Measurements from ENCODE around the gene HIBCH. TPM values are rescaled to one million over a fixed set of nuclear protein-coding genes. Genes with fewer than 3 reads are reported as not detected.
"Not testable (repeated sequence)": the region's sequence is repeated elsewhere in the genome, so short reads cannot be mapped to it uniquely, and the experiment has no call there.

The HIBCH gene
- total RNA-seq, 1 donor from 2014 or later, result 64.0 TPM

GRCh38 chr2:190339394-190339793 is 19.8 kb upstream of the HIBCH start:
- no peaks in the 10 kb centered on the region for H3K27me3 Mint-ChIP-seq (ENCODE audit: low read depth)
- H3K27ac Mint-ChIP-seq, result no peak overlapping the region
- H3K9me3 Mint-ChIP-seq, result no peaks in the 10 kb centered on the region
- TF ChIP-seq CTCF (IDR thresholded peaks at IDR 0.05; ENCODE audit: unreplicated experiment), result no peak
- no peak for DNase-seq (ENCODE audit: low spot score in 2 of 2, unreplicated experiment in 2 of 2)
- H3K36me3 Mint-ChIP-seq, result no peaks in the 10 kb centered on the region
- peaks cover 8% of the 10 kb centered on the region for H3K4me1 Mint-ChIP-seq
- H3K4me3 Mint-ChIP-seq, result no peak overlapping the region

DNA sequence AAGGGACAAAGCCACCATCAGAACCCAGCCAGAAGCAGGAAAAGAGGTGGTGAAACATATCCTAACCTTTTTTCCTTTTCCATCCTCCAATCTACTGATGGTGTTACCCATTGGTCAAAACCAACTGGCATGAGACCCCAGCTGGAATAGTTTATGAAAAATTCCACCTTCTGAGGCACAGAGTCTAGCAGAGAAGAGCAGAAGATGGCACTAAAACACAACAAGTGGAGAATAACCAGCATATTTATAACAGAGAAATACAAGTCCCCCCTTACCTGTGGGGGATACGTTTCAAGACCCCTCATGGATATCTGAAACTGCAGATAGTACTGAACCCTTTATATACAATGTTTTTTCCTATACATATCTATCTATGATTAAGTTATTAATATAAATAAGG is 18.8 kb upstream of the HIBCH start:
- Mint-ChIP-seq H3K4me3 (no peak overlapping the region), H3K27ac (no peak overlapping the region), H3K36me3 (no peaks in the 10 kb centered on the region), H3K9me3 (no peaks in the 10 kb centered on the region), H3K4me1 (peaks cover 8% of the 10 kb centered on the region), H3K27me3 (ENCODE audit: low read depth) (no peaks in the 10 kb centered on the region)
- DNase-seq (ENCODE audit: low spot score in 2 of 2, unreplicated experiment in 2 of 2), result no peak
- TF ChIP-seq CTCF (IDR thresholded peaks at IDR 0.05; ENCODE audit: unreplicated experiment), result no peak

DNA sequence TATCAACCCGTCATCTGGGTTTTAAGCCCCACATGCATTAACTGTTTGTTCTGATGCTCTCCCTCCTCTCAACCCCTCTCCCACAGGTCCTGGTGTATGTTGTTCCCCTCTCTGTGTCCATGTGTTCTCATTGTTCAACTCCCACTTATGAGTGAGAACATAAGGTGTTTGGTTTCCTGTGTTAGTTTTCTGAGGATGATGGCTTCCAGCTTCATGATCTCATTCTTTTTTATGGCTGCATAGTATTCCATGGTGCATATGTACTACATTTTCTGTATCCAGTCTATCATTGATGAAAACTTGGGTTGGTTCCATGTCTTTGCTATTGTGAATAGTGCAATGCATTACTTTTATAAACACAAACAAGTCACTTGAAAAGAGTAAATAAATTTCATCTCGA is 16.8 kb upstream of the HIBCH start:
- Mint-ChIP-seq H3K36me3 (no peaks in the 10 kb centered on the region), H3K4me1 (peaks cover 3% of the 10 kb centered on the region), H3K9me3 (no peaks in the 10 kb centered on the region), H3K27ac (no peak overlapping the region), H3K4me3 (no peak overlapping the region), H3K27me3 (ENCODE audit: low read depth) (no peaks in the 10 kb centered on the region)
- DNase-seq (ENCODE audit: low spot score in 2 of 2, unreplicated experiment in 2 of 2), result no peak
- TF ChIP-seq CTCF (IDR thresholded peaks at IDR 0.05; ENCODE audit: unreplicated experiment), result no peak

GRCh38 chr2:190335584-190335983 is 16.0 kb upstream of the HIBCH start:
- H3K4me1 Mint-ChIP-seq; H3K9me3 Mint-ChIP-seq; H3K27ac Mint-ChIP-seq; H3K4me3 Mint-ChIP-seq; DNase-seq (ENCODE audit: low spot score in 2 of 2, unreplicated experiment in 2 of 2); H3K27me3 Mint-ChIP-seq (ENCODE audit: low read depth); H3K36me3 Mint-ChIP-seq: not testable (repeated sequence)

- Mint-ChIP-seq H3K27me3 (ENCODE audit: low read depth) (no peaks in the 10 kb centered on the region), H3K27ac (no peak overlapping the region), H3K4me1 (peaks cover 3% of the 10 kb centered on the region), H3K4me3 (no peak overlapping the region), H3K36me3 (no peaks in the 10 kb centered on the region), H3K9me3 (no peaks in the 10 kb centered on the region)
- TF ChIP-seq CTCF (IDR thresholded peaks at IDR 0.05; ENCODE audit: unreplicated experiment), result no peak
- DNase-seq (ENCODE audit: low spot score in 2 of 2, unreplicated experiment in 2 of 2), result no peak
These were observed 15.6 kb upstream of the HIBCH start for GRCh38 chr2:190335225-190335559.

- H3K4me3 Mint-ChIP-seq, result no peak overlapping the region
- no peak overlapping the region for H3K27ac Mint-ChIP-seq
- peaks cover 3% of the 10 kb centered on the region for H3K4me1 Mint-ChIP-seq
- no peak for TF ChIP-seq CTCF (IDR thresholded peaks at IDR 0.05; ENCODE audit: unreplicated experiment)
- DNase-seq (ENCODE audit: low spot score in 2 of 2, unreplicated experiment in 2 of 2), result no peak
- no peaks in the 10 kb centered on the region for H3K9me3 Mint-ChIP-seq
- no peaks in the 10 kb centered on the region for H3K36me3 Mint-ChIP-seq
- H3K27me3 Mint-ChIP-seq (ENCODE audit: low read depth), result no peaks in the 10 kb centered on the region
These were observed 15.0 kb upstream of the HIBCH start for GRCh38 chr2:190334479-190335224.
